ENCODE data around the gene FUT8.

Gene FUT8

DNA sequence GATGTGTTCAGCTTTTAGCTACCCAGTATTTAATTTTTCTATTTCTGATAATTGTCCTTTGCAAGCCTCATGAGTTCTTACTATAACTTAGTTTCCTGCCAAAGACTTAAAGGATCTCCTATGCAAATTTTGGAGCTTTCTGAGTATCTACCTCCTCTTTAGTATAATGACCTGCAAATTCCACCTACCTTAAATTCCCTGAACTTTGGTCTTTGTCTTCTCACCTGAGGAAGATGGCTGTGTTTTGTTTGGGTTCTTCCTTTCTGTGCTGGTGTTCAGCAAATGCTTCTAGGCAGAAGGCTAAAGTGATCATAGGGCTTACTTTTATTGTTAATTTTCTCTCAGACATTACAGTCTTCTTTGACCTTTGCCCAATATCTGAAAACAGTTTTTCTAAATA, 142.8 kb downstream of the FUT8 start:
- no peaks in the 10 kb centered on the region for H3K36me3 ChIP-seq (ENCODE audit: control insufficient read depth in 2 of 2, insufficient read depth in 2 of 2, low read length in 2 of 2)
- no peak overlapping the region for H3K9ac ChIP-seq (ENCODE audit: low read length in 2 of 2)
- H3K9me3 ChIP-seq (ENCODE audit: control insufficient read depth in 2 of 2, low read length in 2 of 2): no peaks in the 10 kb centered on the region
- H3K4me1 ChIP-seq (ENCODE audit: control insufficient read depth, insufficient read depth, low read length): no peaks in the 10 kb centered on the region
- H3K27ac ChIP-seq (ENCODE audit: low read length): no peak overlapping the region
- no peak overlapping the region for H3K4me3 ChIP-seq (ENCODE audit: low read length in 2 of 2)
- H3K27me3 ChIP-seq (ENCODE audit: control insufficient read depth in 1 of 2, insufficient read depth in 2 of 2, low read length in 2 of 2): no peaks in the 10 kb centered on the region

DNA sequence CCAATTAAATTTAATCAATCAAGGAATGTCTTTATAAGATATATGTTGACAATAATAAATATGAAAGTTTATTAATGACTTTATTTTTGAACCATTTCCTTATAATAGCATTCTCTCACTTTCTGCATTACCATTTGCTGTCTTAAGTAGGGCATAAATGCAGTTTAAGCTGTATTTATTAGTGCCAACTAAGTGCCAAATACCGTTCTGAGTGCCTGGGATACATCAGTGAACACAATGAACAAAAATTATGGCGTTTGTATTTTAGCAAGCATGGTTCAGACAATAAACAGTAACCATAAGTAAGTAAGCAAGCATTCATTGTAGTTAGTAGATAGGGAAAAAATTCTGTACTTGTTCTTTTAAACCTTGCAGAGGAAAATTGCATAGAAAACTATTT, 145.8 kb downstream of the FUT8 start:
- Histone ChIP-seq H3K9me3 (ENCODE audit: control insufficient read depth in 2 of 2, low read length in 2 of 2) (no peaks in the 10 kb centered on the region), H3K27me3 (ENCODE audit: control insufficient read depth in 1 of 2, insufficient read depth in 2 of 2, low read length in 2 of 2) (no peaks in the 10 kb centered on the region), H3K36me3 (ENCODE audit: control insufficient read depth in 2 of 2, insufficient read depth in 2 of 2, low read length in 2 of 2) (no peaks in the 10 kb centered on the region), H3K9ac (ENCODE audit: low read length in 2 of 2) (no peak overlapping the region), H3K4me1 (ENCODE audit: control insufficient read depth, insufficient read depth, low read length) (no peaks in the 10 kb centered on the region), H3K27ac (ENCODE audit: low read length) (no peak overlapping the region), H3K4me3 (ENCODE audit: low read length in 2 of 2) (no peak overlapping the region)

DNA sequence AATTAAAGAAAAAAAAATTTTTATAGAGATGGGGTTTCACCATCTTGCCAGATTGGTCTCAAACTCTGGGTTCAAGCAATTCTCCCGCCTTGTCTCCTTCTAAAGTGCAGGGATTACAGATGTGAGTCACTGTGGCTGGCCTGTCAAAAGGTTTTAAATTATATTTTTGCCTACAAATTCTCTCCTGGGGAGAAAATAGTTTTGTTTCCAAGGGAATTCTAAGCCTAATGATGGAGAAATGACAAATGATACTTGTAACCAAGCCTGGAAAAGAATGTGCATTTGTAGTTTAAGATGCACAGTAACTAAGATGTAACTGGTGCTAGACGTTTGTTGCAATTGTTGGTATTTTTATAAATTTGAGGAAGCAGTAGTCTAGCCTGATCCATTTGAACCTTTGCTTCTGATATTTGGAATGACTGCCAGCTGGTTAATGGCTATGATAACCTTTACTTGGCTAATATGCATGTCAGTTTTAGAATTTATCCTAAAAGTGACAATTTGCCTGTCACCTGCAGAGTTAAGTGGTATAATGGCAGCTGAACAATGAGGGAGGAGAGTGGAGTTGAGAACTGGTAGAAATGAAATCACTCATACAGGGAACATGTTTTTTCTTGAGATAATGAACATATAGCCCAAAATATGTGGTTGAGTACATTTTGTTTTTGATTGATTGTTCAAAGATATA, 148.0 kb downstream of the FUT8 start:
- H3K27me3 ChIP-seq (ENCODE audit: control insufficient read depth in 1 of 2, insufficient read depth in 2 of 2, low read length in 2 of 2): no peaks in the 10 kb centered on the region
- no peaks in the 10 kb centered on the region for H3K4me1 ChIP-seq (ENCODE audit: control insufficient read depth, insufficient read depth, low read length)
- H3K9me3 ChIP-seq (ENCODE audit: control insufficient read depth in 2 of 2, low read length in 2 of 2): no peaks in the 10 kb centered on the region
- no peak overlapping the region for H3K27ac ChIP-seq (ENCODE audit: low read length)
- H3K4me3 ChIP-seq (ENCODE audit: low read length in 2 of 2): no peak overlapping the region
- no peak overlapping the region for H3K9ac ChIP-seq (ENCODE audit: low read length in 2 of 2)
- no peaks in the 10 kb centered on the region for H3K36me3 ChIP-seq (ENCODE audit: control insufficient read depth in 2 of 2, insufficient read depth in 2 of 2, low read length in 2 of 2)

DNA sequence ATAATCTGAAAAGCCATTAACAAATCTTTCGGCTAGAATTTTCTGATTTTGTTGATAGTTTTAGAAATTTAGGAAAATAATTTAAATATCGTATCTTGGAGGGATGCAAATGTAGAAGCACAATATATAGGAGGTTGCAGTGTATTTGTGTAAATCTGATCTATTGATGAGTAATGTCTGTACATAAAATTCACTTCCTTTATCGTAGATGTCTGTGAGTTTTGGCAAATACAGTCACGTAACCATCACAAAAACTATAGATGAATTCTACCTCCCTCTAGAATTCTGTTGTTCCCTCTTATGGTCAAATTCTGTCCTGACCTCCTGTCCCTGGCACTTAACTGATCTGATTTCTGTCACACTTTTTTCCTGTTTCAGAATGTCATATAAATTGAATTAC, 151.8 kb downstream of the FUT8 start:
- Histone ChIP-seq H3K27ac (ENCODE audit: low read length) (no peak overlapping the region), H3K9ac (ENCODE audit: low read length in 2 of 2) (no peak overlapping the region), H3K36me3 (ENCODE audit: control insufficient read depth in 2 of 2, insufficient read depth in 2 of 2, low read length in 2 of 2) (no peaks in the 10 kb centered on the region), H3K27me3 (ENCODE audit: control insufficient read depth in 1 of 2, insufficient read depth in 2 of 2, low read length in 2 of 2) (no peaks in the 10 kb centered on the region), H3K9me3 (ENCODE audit: control insufficient read depth in 2 of 2, low read length in 2 of 2) (no peaks in the 10 kb centered on the region), H3K4me3 (ENCODE audit: low read length in 2 of 2) (no peak overlapping the region), H3K4me1 (ENCODE audit: control insufficient read depth, insufficient read depth, low read length) (no peaks in the 10 kb centered on the region)

- H3K27ac ChIP-seq (ENCODE audit: low read length): no peak overlapping the region
- no peaks in the 10 kb centered on the region for H3K9me3 ChIP-seq (ENCODE audit: control insufficient read depth in 2 of 2, low read length in 2 of 2)
- no peaks in the 10 kb centered on the region for H3K27me3 ChIP-seq (ENCODE audit: control insufficient read depth in 1 of 2, insufficient read depth in 2 of 2, low read length in 2 of 2)
Observed at GRCh38 chr14:65565948-65566347, 153.4 kb downstream of the FUT8 start.

DNA sequence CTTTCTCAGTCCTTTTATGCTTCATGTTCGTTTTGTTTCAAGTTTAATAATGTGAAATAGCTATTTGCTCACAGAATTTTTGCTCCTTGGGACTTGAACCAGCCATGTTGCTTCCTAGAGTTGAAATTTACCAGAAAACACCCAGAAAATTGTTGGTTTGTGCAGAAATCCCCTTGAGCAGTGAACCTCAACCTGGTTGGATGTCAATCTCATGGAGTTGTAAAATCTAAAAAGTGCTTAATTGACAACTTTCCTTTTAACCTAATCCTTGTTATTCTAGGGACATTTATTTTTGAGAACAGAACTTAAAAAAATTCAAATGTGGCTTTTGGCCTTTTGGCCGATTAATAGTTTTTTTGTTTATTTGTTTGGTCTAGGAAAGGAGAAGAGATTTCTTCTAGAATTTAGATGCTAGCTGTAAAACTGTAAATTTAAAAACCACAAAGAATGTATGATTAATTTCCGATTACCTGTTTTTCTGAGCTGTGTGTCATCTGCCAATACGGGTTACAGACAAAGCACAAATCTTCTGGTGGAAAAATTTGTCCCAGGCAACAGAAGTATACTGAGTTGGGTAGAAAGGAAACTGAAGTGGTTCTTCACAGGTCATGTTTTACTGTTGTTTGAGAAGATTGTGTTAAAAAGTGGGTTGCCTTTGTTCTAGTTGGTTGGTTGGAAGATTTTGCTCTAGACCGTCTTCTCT, 154.4 kb downstream of the FUT8 start:
- H3K27ac ChIP-seq (ENCODE audit: low read length): no peak overlapping the region
- H3K9me3 ChIP-seq (ENCODE audit: control insufficient read depth in 2 of 2, low read length in 2 of 2): no peaks in the 10 kb centered on the region
- no peaks in the 10 kb centered on the region for H3K36me3 ChIP-seq (ENCODE audit: control insufficient read depth in 2 of 2, insufficient read depth in 2 of 2, low read length in 2 of 2)
- no peak overlapping the region for H3K9ac ChIP-seq (ENCODE audit: low read length in 2 of 2)
- no peak overlapping the region for H3K4me3 ChIP-seq (ENCODE audit: low read length in 2 of 2)
- no peaks in the 10 kb centered on the region for H3K4me1 ChIP-seq (ENCODE audit: control insufficient read depth, insufficient read depth, low read length)
- no peaks in the 10 kb centered on the region for H3K27me3 ChIP-seq (ENCODE audit: control insufficient read depth in 1 of 2, insufficient read depth in 2 of 2, low read length in 2 of 2)

More at GRCh38 chr14:65565948-65566347, 153.4 kb downstream of the FUT8 start:
- Histone ChIP-seq H3K4me3 (ENCODE audit: low read length in 2 of 2) (no peak overlapping the region), H3K9ac (ENCODE audit: low read length in 2 of 2) (no peak overlapping the region), H3K36me3 (ENCODE audit: control insufficient read depth in 2 of 2, insufficient read depth in 2 of 2, low read length in 2 of 2) (no peaks in the 10 kb centered on the region), H3K4me1 (ENCODE audit: control insufficient read depth, insufficient read depth, low read length) (no peaks in the 10 kb centered on the region)

GRCh38 chr14:65574611-65575010, 162.1 kb downstream of the FUT8 start:
- Histone ChIP-seq H3K4me3 (ENCODE audit: low read length in 2 of 2) (no peak overlapping the region), H3K36me3 (ENCODE audit: control insufficient read depth in 2 of 2, insufficient read depth in 2 of 2, low read length in 2 of 2) (no peaks in the 10 kb centered on the region), H3K4me1 (ENCODE audit: control insufficient read depth, insufficient read depth, low read length) (no peaks in the 10 kb centered on the region), H3K27me3 (ENCODE audit: control insufficient read depth in 1 of 2, insufficient read depth in 2 of 2, low read length in 2 of 2) (no peaks in the 10 kb centered on the region), H3K27ac (ENCODE audit: low read length) (no peak overlapping the region), H3K9ac (ENCODE audit: low read length in 2 of 2) (no peak overlapping the region), H3K9me3 (ENCODE audit: control insufficient read depth in 2 of 2, low read length in 2 of 2) (no peaks in the 10 kb centered on the region)

- no peaks in the 10 kb centered on the region for H3K9me3 ChIP-seq (ENCODE audit: control insufficient read depth in 2 of 2, low read length in 2 of 2)
- no peak overlapping the region for H3K4me3 ChIP-seq (ENCODE audit: low read length in 2 of 2)
- no peaks in the 10 kb centered on the region for H3K4me1 ChIP-seq (ENCODE audit: control insufficient read depth, insufficient read depth, low read length)
- no peaks in the 10 kb centered on the region for H3K27me3 ChIP-seq (ENCODE audit: control insufficient read depth in 1 of 2, insufficient read depth in 2 of 2, low read length in 2 of 2)
- H3K36me3 ChIP-seq (ENCODE audit: control insufficient read depth in 2 of 2, insufficient read depth in 2 of 2, low read length in 2 of 2): no peaks in the 10 kb centered on the region
- no peak overlapping the region for H3K27ac ChIP-seq (ENCODE audit: low read length)
- H3K9ac ChIP-seq (ENCODE audit: low read length in 2 of 2): no peak overlapping the region
Observed at GRCh38 chr14:65575389-65575788, 162.9 kb downstream of the FUT8 start.

GRCh38 chr14:65580973-65581372, 168.4 kb downstream of the FUT8 start:
- no peaks in the 10 kb centered on the region for H3K27me3 ChIP-seq (ENCODE audit: control insufficient read depth in 1 of 2, insufficient read depth in 2 of 2, low read length in 2 of 2)
- H3K27ac ChIP-seq (ENCODE audit: low read length): no peak overlapping the region
- H3K9me3 ChIP-seq (ENCODE audit: control insufficient read depth in 2 of 2, low read length in 2 of 2): no peaks in the 10 kb centered on the region
- no peaks in the 10 kb centered on the region for H3K4me1 ChIP-seq (ENCODE audit: control insufficient read depth, insufficient read depth, low read length)
- H3K36me3 ChIP-seq (ENCODE audit: control insufficient read depth in 2 of 2, insufficient read depth in 2 of 2, low read length in 2 of 2): no peaks in the 10 kb centered on the region
- no peak overlapping the region for H3K9ac ChIP-seq (ENCODE audit: low read length in 2 of 2)
- no peak overlapping the region for H3K4me3 ChIP-seq (ENCODE audit: low read length in 2 of 2)

DNA sequence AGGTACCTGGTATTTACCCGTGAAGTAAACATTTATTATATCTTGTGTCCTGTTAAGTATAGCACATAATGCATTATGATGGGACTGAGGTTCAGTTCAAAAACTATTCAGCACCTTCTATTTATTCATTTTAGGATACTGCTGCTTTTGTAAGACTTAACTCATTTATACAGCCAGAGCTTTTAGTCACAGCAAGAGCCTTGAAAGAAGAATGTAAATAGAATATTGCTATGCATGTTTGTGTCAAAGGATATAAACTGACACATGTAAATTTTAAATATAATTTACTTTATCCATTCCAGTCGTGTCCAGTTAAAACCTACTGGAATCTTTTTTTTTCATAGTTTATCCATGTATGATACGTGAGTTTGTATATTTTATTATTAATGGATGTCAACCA, 168.8 kb downstream of the FUT8 start:
- no peaks in the 10 kb centered on the region for H3K9me3 ChIP-seq (ENCODE audit: control insufficient read depth in 2 of 2, low read length in 2 of 2)
- no peaks in the 10 kb centered on the region for H3K27me3 ChIP-seq (ENCODE audit: control insufficient read depth in 1 of 2, insufficient read depth in 2 of 2, low read length in 2 of 2)
- H3K27ac ChIP-seq (ENCODE audit: low read length): no peak overlapping the region
- H3K4me3 ChIP-seq (ENCODE audit: low read length in 2 of 2): no peak overlapping the region
- H3K9ac ChIP-seq (ENCODE audit: low read length in 2 of 2): no peak overlapping the region
- no peaks in the 10 kb centered on the region for H3K36me3 ChIP-seq (ENCODE audit: control insufficient read depth in 2 of 2, insufficient read depth in 2 of 2, low read length in 2 of 2)
- H3K4me1 ChIP-seq (ENCODE audit: control insufficient read depth, insufficient read depth, low read length): no peaks in the 10 kb centered on the region

DNA sequence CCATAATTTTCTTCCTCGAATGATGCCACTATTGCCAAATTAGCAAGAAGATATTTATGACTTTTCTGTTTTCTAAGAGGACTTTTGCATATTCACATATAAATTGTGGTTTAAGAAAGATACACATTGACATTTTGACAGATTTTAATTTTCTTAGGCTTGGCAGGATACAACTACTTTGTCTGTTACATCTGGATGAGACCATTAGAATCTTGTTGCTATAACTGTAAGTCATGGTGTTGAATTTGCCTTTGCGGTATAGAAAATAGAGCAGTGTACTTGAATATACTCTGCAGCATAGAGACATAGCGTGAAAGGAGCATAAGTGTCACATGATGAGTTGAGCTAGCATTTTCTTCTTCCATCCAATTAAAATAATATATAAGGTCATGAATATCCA, 169.3 kb downstream of the FUT8 start:
- Histone ChIP-seq H3K9ac (ENCODE audit: low read length in 2 of 2) (no peak overlapping the region), H3K27me3 (ENCODE audit: control insufficient read depth in 1 of 2, insufficient read depth in 2 of 2, low read length in 2 of 2) (no peaks in the 10 kb centered on the region), H3K4me3 (ENCODE audit: low read length in 2 of 2) (no peak overlapping the region), H3K36me3 (ENCODE audit: control insufficient read depth in 2 of 2, insufficient read depth in 2 of 2, low read length in 2 of 2) (no peaks in the 10 kb centered on the region), H3K4me1 (ENCODE audit: control insufficient read depth, insufficient read depth, low read length) (no peaks in the 10 kb centered on the region), H3K27ac (ENCODE audit: low read length) (no peak overlapping the region), H3K9me3 (ENCODE audit: control insufficient read depth in 2 of 2, low read length in 2 of 2) (no peaks in the 10 kb centered on the region)
